NK-92 (cell line): ENCODE measurements around the gene MICALL1.
"Not testable (repeated sequence)": the region's sequence is repeated elsewhere in the genome, so short reads cannot be mapped to it uniquely, and the experiment has no call there.

Source experiments
- DNase-seq: peaks from one replicate; lab custom pipeline; 2025; ENCODE audit not compliant: unreplicated experiment; lab: John Stamatoyannopoulos, UW

MICALL1 gene

GRCh38 chr22:37957232-37957631, 51.1 kb downstream of the MICALL1 start:
- DNase-seq = no peak

GRCh38 chr22:37959231-37959825, 53.2 kb downstream of the MICALL1 start:
- DNase-seq = no peak

- DNase-seq = no peak
These were observed 55.0 kb downstream of the MICALL1 start for GRCh38 chr22:37961062-37961461.

DNA sequence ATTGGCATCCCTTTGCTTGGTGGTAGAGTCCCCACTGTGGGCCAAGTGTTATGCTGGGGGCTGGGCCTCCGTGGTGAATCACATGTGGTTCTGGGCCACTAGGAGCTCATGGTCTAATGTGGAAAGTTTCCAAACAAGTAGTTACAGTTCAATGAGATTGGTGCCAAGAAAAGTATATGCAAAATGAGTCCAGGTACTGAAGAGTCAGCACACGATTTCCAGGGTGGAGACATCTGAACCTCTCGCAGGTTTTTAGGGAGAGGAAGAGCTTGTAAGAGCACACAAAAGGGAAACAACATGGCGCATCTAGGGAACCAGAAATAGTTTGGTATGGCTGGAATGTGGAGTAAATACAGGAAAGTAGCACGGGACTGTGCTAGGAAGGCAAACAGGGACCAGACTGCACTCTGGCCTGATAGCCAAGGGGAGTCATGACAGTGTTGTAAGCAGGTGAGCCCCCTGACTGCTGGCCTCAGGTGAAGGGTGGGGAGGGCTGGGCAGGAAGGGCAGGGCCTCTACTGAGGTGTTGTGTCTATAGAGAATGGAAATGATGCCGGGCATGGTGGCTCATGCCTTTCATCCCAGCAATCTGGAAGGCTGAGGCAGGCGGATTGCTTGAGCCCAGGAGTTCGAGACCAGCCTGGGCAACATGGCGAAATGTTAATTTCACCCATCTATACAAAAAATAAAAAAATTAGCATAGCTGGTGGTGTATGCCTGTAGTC, 60.0 kb downstream of the MICALL1 start:
- DNase-seq = no peak

DNA sequence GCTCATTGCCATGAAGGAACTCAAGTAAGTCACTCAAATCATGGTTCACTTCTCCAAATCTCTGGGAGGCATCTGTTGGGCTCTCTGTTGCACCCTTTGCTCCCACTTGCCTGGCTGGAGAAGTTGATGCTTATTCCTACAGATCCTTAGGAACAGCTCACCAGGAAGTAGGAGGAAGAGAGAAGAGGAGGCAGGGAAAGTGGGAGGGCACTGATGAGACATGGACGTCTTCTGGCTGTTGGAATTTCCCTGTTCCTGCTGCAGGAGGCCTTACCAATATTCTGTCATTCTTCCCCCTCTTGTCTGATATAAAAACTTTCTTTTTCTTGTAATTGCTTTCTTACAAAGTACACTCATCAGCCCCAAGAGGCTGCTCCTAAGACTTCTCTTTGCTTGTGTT, 61.0 kb downstream of the MICALL1 start:
- DNase-seq = no peak

GRCh38 chr22:37967637-37968451, 61.7 kb downstream of the MICALL1 start:
- no peak for DNase-seq

DNA sequence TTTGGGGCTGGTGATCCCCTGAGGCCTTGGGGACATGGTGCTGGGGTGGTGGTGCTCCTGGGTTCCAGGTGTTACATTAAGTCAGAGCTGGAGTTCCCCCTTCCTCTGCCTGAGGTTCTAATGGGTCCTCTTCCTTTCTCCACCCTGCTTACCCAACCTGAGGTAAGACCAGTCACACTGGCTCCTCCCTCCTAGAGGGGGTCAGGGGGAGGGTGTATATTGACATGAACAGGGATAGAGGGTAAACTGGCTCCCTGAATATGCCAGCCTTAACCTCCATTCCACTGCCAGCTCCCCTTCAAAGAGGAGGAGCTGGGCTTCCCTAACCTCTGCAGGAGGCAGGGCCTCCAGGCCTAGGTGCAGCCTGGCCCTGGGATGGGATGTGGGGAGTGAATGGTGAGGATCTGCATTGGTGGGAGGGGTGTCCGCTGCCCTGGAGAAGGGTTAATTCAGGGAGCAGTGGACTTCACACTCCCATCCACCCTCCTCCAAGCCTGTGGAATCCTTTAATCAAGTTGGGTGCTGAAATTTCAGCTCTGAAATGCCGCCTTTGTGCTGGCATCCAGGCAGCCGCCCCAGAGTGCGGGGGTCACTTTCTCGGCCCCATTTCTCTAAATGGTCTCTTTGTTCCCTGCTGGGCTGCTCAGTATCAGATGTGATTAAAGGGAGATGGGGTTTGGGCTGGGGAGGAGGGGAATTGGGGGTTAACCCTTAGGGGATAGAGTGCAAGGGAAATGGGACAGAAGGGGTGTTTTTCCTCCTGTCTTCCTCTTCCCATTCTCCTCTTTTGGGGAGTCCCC, 62.6 kb downstream of the MICALL1 start:
- DNase-seq = no peak

DNA sequence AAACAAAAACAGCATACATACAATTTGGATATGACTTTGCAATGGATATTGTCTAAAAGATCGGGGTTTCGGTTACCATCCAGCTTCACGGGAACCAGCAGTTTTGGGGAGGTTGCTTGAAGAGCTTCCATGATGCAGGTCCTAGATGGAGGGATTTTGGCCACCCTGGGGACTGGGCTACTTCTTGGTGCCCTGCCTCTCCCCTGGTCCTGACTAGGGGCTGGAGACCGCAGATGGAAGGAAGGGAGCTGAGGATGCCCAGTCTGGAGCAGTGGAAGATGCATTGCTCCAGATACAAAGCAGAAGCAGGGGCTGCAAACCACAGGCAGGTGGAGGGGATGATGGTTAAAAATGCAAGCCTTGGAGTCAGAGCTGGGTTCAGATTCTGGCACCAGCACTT, 64.8 kb downstream of the MICALL1 start:
- no peak for DNase-seq

DNA sequence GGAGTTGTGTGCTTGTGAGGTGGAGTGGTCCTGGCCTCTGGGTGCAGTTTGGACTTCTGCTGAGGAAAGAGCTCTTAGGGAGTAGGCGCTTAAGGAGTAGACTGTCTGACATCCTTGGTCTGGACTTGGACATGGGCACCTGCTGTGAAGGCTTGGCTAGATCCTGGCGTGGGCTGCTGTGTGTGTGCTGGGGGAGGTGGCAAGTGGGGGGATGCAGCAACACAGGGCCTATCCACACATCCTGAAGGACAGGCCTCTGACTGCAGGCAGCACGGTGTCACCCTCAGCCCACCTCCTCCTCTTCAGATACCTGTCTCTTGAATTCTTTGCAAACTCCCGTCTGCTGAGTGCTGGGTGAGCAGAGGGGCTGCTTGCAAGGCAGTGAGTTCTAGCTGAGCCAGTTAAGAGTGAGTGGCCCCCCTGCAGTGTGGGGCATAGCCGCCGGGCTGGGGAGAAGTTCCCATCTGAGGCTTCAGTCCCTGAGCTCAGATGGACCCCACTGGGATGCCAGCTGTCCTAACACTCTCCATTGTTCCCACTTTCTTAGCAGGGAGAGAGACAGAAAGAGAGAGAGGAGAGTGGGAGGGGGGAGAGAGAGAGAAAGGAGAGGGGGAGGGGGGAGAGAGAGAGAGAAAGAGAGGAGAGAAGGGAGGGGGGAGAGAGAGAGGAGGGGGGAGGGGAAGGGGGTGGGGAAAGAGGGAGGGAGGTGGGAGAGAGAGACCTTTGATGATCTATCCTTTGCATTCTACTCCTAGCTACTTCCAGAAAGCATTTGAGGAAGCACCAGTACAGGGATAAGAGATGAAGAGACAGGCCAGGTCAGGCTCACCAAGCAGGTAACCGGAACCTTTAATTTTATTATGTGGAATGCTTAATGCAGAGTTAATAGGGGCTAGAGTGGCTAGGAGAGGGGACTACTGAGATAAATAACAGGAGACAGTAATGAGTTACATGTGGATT, 65.7 kb downstream of the MICALL1 start:
- DNase-seq = no peak

GRCh38 chr22:37972527-37972926, 66.4 kb downstream of the MICALL1 start:
- no peak for DNase-seq

- no peak for DNase-seq
These were observed 67.4 kb downstream of the MICALL1 start for GRCh38 chr22:37973271-37974170.

DNA sequence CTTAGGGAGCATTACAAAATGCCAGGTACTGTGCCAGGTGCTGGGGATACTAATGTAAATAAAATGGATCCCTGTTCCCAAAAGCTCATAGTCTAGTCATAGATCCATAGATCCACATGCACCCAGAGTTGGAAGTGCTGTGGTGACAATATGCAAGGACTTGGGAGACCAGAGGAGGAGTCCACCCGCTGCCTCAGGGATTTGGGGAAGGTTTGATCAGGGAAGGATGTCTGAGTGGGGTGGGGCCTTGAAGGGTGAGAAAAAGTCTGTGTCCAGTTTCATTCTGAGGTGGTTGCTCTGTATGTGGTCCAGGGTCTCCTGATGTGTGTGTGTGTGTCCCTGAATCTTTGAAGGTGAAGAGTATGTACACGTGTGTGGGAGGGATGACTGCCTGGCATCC, 69.1 kb downstream of the MICALL1 start:
- no peak for DNase-seq

DNA sequence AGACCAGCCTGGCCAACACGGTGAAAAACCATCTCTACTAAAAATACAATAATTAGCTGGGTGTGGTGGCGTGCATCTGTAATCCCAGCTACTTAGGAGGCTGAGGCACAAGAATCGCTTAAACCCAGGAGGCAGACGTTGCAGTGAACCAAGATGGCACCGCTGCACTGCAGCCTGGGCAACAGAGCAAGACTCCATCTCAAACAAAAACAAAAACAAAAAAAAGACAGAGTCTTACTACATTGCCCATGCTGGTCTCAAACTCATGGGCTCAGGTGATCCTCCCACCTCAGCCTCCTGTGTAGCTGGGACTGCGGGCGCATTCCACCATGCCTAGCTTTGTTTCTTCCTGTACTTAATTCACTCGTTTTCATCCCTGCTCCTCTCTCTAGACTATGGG, 69.9 kb downstream of the MICALL1 start:
- not testable (repeated sequence) for DNase-seq

DNA sequence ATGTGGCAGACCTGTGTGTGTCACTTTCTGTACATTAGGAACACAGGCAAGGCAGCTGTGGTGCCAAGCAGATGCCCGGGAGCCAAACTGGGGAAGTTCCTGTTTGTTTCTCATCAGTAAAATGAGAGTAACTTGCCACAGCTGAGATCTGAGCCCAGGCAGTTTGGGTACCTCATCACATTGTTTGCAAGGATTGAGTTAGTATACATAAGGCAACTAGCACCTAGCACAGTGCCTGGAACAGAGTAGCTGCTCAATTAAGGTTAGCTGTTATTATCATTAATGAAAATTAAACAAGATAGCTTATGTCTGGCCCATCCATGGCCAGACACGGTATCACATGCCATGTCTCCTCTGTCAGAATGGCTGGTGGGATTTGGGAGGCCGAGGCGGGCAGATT, 70.5 kb downstream of the MICALL1 start:
- no peak for DNase-seq

- no peak for DNase-seq
These were observed 73.7 kb downstream of the MICALL1 start for GRCh38 chr22:37979782-37980181.

GRCh38 chr22:37981282-37982011, 75.3 kb downstream of the MICALL1 start:
- no peak for DNase-seq

- DNase-seq = no peak
These were observed 76.2 kb downstream of the MICALL1 start for GRCh38 chr22:37982151-37982785.
